ENCODE measurements around the gene LSR. TPM values are rescaled to one million over a fixed set of nuclear protein-coding genes. Genes with fewer than 3 reads are reported as not detected.

LSR gene
- polyA plus RNA-seq (ENCODE audit: insufficient read length in 4 of 4), result 10 to 100 TPM in 3 of 4 donors, 1 to 10 TPM in 1; 7.9 to 66.3 (median 47.9) TPM

GRCh38 chr19:35248310-35249145 is at the start of gene LSR:
Gene LSR, plus strand, starts transcription at chr19:35249002. Its CDS starts 21 bp downstream, at chr19:35249023.
- DNase-seq (ENCODE audit: low read depth in 4 of 4, low spot score in 3 of 4), result peak; percentile 79 to 86 (median 82)

- no peak for DNase-seq (ENCODE audit: low read depth in 4 of 4, low spot score in 3 of 4)
Measured at GRCh38 chr19:35199481-35199880, 49.3 kb upstream of the LSR start.

- no peak for DNase-seq (ENCODE audit: low read depth in 4 of 4, low spot score in 3 of 4)
Measured at GRCh38 chr19:35202722-35203688, 45.8 kb upstream of the LSR start.

- no peak for DNase-seq (ENCODE audit: low read depth in 4 of 4, low spot score in 3 of 4)
Measured at GRCh38 chr19:35204799-35205732, 43.7 kb upstream of the LSR start.

GRCh38 chr19:35205733-35206323 is 43.0 kb upstream of the LSR start:
- DNase-seq (ENCODE audit: low read depth in 4 of 4, low spot score in 3 of 4), result no peak

- no peak for DNase-seq (ENCODE audit: low read depth in 4 of 4, low spot score in 3 of 4)
Measured at GRCh38 chr19:35206379-35206778, 42.4 kb upstream of the LSR start.

- DNase-seq (ENCODE audit: low read depth in 4 of 4, low spot score in 3 of 4), result no peak
Measured at GRCh38 chr19:35206855-35207254, 41.9 kb upstream of the LSR start.

GRCh38 chr19:35207391-35207871 is 41.4 kb upstream of the LSR start:
- DNase-seq (ENCODE audit: low read depth in 4 of 4, low spot score in 3 of 4), result no peak

GRCh38 chr19:35208121-35208520 is 40.7 kb upstream of the LSR start:
- no peak for DNase-seq (ENCODE audit: low read depth in 4 of 4, low spot score in 3 of 4)

GRCh38 chr19:35209646-35210045 is 39.2 kb upstream of the LSR start:
- no peak for DNase-seq (ENCODE audit: low read depth in 4 of 4, low spot score in 3 of 4)

- no peak for DNase-seq (ENCODE audit: low read depth in 4 of 4, low spot score in 3 of 4)
Measured at GRCh38 chr19:35211545-35212230, 37.1 kb upstream of the LSR start.

- no peak for DNase-seq (ENCODE audit: low read depth in 4 of 4, low spot score in 3 of 4)
Measured at GRCh38 chr19:35212241-35212640, 36.6 kb upstream of the LSR start.

- peak; percentile 31 to 60 (median 53) for DNase-seq (ENCODE audit: low read depth in 4 of 4, low spot score in 3 of 4)
Measured at GRCh38 chr19:35213663-35214632, 34.9 kb upstream of the LSR start.

GRCh38 chr19:35214766-35215422 is 33.9 kb upstream of the LSR start:
- DNase-seq (ENCODE audit: low read depth in 4 of 4, low spot score in 3 of 4), result no peak

- no peak for DNase-seq (ENCODE audit: low read depth in 4 of 4, low spot score in 3 of 4)
Measured at GRCh38 chr19:35216016-35216832, 32.6 kb upstream of the LSR start.

GRCh38 chr19:35216833-35217648 is 31.8 kb upstream of the LSR start:
- no peak for DNase-seq (ENCODE audit: low read depth in 4 of 4, low spot score in 3 of 4)
